CD4-positive, CD25-positive, alpha-beta regulatory T cell (primary cell): ENCODE measurements around the gene NEURL2. TPM values are rescaled to one million over a fixed set of nuclear protein-coding genes. Genes with fewer than 3 reads are reported as not detected.
"Not testable (repeated sequence)": the region's sequence is repeated elsewhere in the genome, so short reads cannot be mapped to it uniquely, and the experiment has no call there.

ENCODE experiments used
- ATAC-seq, 2 donors: fragments of 150-1000 bp; cut with Tn5 transposase; one replicate each; pipeline ENCODE4 v1.10.0; 2021; ENCODE audit warnings: low read depth in 2 of 2, moderate number of reproducible peaks in 2 of 2, moderate library complexity in 1 of 2
- DNase-seq, 3 donors: peaks; one replicate each; pipeline versions ENCODE4 v3.0.0 to v3.0.0-alpha.2; 2012 to 2022; ENCODE audit warnings: mixed read lengths in 1 of 3
- H3K27ac ChIP-seq: one replicate; pipeline ENCODE4 v1.7.0; 2013; ENCODE audit warnings: mild to moderate bottlenecking, low read length; ENCODE audit not compliant: insufficient read depth, poor library complexity, severe bottlenecking
- H3K27me3 ChIP-seq: one replicate; pipeline ENCODE4 v1.7.0; 2013; ENCODE audit warnings: low read length; ENCODE audit not compliant: control insufficient read depth, insufficient read depth
- H3K36me3 ChIP-seq: one replicate; pipeline ENCODE4 v1.7.0; 2013; ENCODE audit warnings: mild to moderate bottlenecking, low read length, moderate library complexity; ENCODE audit not compliant: control insufficient read depth, insufficient read depth
- H3K4me1 ChIP-seq: 2 replicates; pipeline ENCODE4 v1.7.0; 2013; ENCODE audit warnings: mild to moderate bottlenecking, low read length; ENCODE audit not compliant: insufficient read depth, control insufficient read depth, poor library complexity, severe bottlenecking
- H3K4me3 ChIP-seq: one replicate; pipeline ENCODE4 v1.7.0; 2013; ENCODE audit warnings: low read depth, mild to moderate bottlenecking, low read length, moderate library complexity
- H3K9me3 ChIP-seq, 2 experiments: 1 replicate in 1 of 2; 2 replicates in 1 of 2; pipeline ENCODE4 v1.7.0; 2013; ENCODE audit warnings: low read length in 2 of 2, mild to moderate bottlenecking in 1 of 2, moderate library complexity in 1 of 2; ENCODE audit not compliant: control insufficient read depth in 2 of 2
- H3K27ac Mint-ChIP-seq, 3 donors: one replicate each; pipeline ENCODE4 v1.8.0; 2020 to 2022; ENCODE audit warnings: mild to moderate bottlenecking in 3 of 3, mixed read lengths in 3 of 3, moderate library complexity in 2 of 3
- H3K27me3 Mint-ChIP-seq: one replicate; pipeline ENCODE4 v1.8.0; 2022; ENCODE audit warnings: mild to moderate bottlenecking, mixed read lengths
- H3K36me3 Mint-ChIP-seq: one replicate; pipeline ENCODE4 v1.8.0; 2020; ENCODE audit warnings: mixed read lengths
- H3K4me1 Mint-ChIP-seq, 4 donors: one replicate each; pipeline ENCODE4 v1.8.0; 2020 to 2022; ENCODE audit warnings: mixed read lengths in 4 of 4, mild to moderate bottlenecking in 1 of 4
- H3K4me3 Mint-ChIP-seq, 4 donors: one replicate each; pipeline ENCODE4 v1.8.0; 2020 to 2022; ENCODE audit warnings: mild to moderate bottlenecking in 4 of 4, mixed read lengths in 4 of 4, moderate library complexity in 3 of 4
- H3K9me3 Mint-ChIP-seq, 7 donors: one replicate each; pipeline ENCODE4 v1.8.0; 2020 to 2022; ENCODE audit warnings: mixed read lengths in 7 of 7, mild to moderate bottlenecking in 3 of 7, moderate library complexity in 2 of 7
- polyA plus RNA-seq, 4 donors: library from polyadenylated mRNA; unstranded; fragments of 300-500 nt; fragmentation: Illumina TruSeq; gene quantifications; one replicate each; pipeline ENCODE4 v1.2.3, GENCODE V29; 2021
- total RNA-seq: library from RNA; stranded (reverse); gene quantifications from one replicate; pipeline ENCODE4 v1.2.3, GENCODE V29; 2022

Gene NEURL2
- total and polyA plus RNA-seq, 5 donors from 2014 or later = 0.76 to 3.0 (median 2.4) TPM

DNA sequence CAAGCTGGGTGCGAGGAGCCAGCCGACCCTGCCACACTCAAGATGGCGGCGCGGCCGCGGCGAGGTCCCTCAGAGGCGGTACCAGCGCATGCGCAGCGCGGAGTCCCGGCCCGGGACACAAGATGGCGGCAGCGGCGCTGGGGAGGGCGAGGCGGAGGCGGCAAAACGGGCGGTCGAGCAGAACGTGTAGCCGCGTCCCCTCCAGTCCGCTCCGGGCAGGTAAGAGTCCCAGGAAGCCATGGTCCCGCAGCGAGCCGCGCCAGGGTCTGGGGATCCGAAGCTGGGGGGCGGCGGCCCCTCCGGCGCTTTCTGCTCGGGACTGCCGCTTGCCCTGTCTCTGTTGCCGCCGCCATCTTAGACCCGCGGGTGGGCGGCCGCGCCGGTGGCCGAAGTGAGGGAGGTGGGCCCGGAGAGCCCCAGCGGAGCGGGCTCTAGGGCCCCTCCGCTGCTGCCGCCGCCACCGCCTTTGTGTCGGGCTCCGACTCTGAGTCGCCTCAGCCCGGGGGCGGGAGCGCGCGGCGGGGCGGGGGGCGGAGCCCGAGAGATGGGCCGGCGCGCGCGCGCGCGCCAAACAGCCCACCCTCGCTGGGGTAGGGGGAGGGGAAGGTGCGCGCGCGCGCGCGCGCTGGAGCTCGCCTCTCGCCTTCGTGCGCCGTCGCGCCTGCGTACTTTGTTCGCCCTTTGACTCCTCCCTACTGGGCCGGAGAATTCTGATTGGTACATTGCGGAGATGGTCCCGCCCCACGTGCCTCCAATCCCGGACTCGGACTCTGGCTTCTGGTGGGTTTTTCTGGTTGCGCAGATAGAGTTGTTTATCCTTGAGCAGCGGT, 43.8 kb upstream of the NEURL2 start, which contains the start of gene PCIF1:
PCIF1 (plus strand) TSS at position 98 of the 830 bp plus-strand sequence. CDS start 4,317 bp downstream, outside the sequence.
- Histone ChIP-seq H3K4me3 (peak within 1 kb of the TSS; percentile 98), H3K27ac (peak within 1 kb of the TSS; percentile 99), H3K27me3 (no peaks in the 10 kb centered on the region), H3K36me3 (peaks cover 26% of the 10 kb centered on the region), H3K4me1 (peaks cover 39% of the 10 kb centered on the region), H3K9me3 (no peaks in the 10 kb centered on the region)
- Mint-ChIP-seq H3K4me1 (peaks cover 10 to 38% (median 26%) of the 10 kb centered on the region in 4 donors), H3K4me3 (peak within 1 kb of the TSS; percentile 90 to 98 (median 97)), H3K27ac (peak within 1 kb of the TSS; percentile 97 to 99 (median 98)), H3K9me3 (no peaks in the 10 kb centered on the region), H3K27me3 (no peaks in the 10 kb centered on the region), H3K36me3 (peaks cover 22% of the 10 kb centered on the region)
- peak; percentile 78 to 82 for ATAC-seq
- DNase-seq = peak; percentile 96 to 99 (median 98)

DNA sequence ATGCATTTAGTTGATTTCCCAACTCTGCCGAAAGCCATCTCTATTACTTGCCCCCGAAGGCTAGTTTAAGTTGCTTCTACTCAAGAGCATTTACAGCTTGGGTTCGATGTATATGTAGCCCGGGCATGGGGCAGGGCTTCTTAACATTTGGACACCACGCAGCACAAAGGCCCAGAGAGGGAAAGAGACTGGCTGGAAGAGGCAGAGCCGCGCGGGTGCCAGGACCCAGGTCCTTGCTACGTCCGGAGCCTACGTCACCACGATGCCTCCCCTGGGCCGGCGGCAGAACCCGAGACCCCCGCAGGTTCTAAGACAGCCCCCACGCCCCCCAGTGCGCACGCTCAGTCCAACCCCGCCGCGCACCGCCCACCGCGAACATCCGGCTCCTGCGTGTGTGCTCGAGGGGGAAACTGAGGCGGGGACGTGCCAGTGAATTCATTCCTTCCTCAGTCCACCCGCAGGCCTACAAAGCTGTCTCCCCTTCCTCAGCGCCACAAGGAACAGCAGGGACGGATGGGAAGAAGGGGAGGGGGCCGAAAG, 43.1 kb upstream of the NEURL2 start:
- ATAC-seq = no peak
- Histone ChIP-seq H3K36me3 (peaks cover 19% of the 10 kb centered on the region), H3K4me3 (peak overlapping the region; percentile 90), H3K4me1 (peaks cover 39% of the 10 kb centered on the region), H3K9me3 (no peaks in the 10 kb centered on the region), H3K27me3 (no peaks in the 10 kb centered on the region), H3K27ac (peak overlapping the region; percentile 99)
- H3K4me3 Mint-ChIP-seq = peak overlapping the region; percentile 90 to 97 (median 97)
- peak overlapping the region; percentile 97 to 99 (median 97) for H3K27ac Mint-ChIP-seq
- H3K27me3 Mint-ChIP-seq = no peaks in the 10 kb centered on the region
- no peaks in the 10 kb centered on the region for H3K9me3 Mint-ChIP-seq
- peaks cover 15% of the 10 kb centered on the region for H3K36me3 Mint-ChIP-seq
- peaks cover 10 to 38% (median 25%) of the 10 kb centered on the region in 4 donors for H3K4me1 Mint-ChIP-seq
- no peak for DNase-seq

DNA sequence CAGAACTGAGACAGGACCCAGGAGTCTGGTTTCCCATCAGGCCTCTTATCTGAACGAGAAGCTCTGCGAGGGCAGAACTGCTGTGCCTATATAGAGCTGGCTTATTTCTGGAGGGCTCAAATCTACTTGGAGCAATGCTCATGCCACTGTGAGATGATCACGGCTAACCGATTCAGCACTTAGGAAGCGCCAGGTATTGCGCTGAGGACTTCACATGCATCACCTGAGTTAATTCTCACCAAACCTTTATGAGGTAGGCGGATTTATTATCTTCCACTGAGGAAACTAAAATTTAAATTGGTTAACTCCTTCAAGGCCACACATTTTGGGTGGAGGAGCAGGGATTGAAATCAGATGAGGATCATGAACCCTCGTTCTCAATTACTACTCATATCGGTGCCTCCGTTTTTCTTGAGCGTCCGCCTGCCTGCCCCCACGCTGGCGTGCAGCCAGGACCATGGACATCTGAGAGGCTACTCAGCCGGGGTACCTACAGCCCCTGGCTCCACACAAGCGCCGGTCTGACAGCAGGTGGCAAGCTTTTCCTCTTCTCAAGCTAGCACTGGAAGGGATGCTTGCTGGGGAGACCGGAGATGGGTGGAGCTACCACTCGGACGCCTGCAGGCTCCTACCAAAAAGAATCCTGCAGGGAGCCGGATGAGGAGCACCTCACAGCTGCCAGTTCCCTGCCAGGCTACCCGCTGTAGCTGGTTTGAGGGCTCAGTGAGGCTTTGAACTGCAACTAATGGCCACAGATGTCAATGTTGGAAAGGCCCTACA, 42.4 kb upstream of the NEURL2 start:
- Mint-ChIP-seq H3K9me3 (no peaks in the 10 kb centered on the region), H3K4me1 (peaks cover 10 to 36% (median 25%) of the 10 kb centered on the region in 4 donors), H3K36me3 (peaks cover 12% of the 10 kb centered on the region), H3K27me3 (no peaks in the 10 kb centered on the region), H3K4me3 (peak overlapping the region; percentile 90 to 97 (median 97)), H3K27ac (peak overlapping the region; percentile 97 to 99 (median 97))
- Histone ChIP-seq H3K9me3 (no peaks in the 10 kb centered on the region), H3K36me3 (peaks cover 13% of the 10 kb centered on the region), H3K27ac (peak overlapping the region; percentile 99), H3K4me1 (peaks cover 34% of the 10 kb centered on the region), H3K4me3 (peak overlapping the region; percentile 90), H3K27me3 (no peaks in the 10 kb centered on the region)
- ATAC-seq = no peak
- peak; percentile 44 to 81 (median 59) for DNase-seq

DNA sequence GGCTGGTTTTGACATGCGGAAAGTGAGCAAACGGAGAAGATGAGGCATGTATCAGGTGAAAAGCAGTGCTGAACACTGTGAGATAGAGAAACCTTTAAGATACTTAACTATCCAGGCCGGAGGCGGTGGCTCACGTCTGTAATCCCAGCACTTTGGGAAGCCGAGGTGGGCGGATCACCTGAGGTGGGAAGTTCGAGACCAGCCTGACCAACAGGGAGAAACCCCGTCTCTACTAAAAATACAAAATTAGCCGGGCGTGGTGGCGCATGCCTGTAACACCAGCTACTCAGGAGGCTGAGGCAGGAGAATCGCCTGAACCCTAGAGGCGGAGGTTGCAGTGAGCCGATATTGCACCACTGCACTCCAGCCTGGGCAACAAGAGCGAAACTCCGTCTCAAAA, 40.7 kb upstream of the NEURL2 start:
- not testable (repeated sequence) for H3K27ac Mint-ChIP-seq, H3K36me3 Mint-ChIP-seq, H3K9me3 Mint-ChIP-seq

DNA sequence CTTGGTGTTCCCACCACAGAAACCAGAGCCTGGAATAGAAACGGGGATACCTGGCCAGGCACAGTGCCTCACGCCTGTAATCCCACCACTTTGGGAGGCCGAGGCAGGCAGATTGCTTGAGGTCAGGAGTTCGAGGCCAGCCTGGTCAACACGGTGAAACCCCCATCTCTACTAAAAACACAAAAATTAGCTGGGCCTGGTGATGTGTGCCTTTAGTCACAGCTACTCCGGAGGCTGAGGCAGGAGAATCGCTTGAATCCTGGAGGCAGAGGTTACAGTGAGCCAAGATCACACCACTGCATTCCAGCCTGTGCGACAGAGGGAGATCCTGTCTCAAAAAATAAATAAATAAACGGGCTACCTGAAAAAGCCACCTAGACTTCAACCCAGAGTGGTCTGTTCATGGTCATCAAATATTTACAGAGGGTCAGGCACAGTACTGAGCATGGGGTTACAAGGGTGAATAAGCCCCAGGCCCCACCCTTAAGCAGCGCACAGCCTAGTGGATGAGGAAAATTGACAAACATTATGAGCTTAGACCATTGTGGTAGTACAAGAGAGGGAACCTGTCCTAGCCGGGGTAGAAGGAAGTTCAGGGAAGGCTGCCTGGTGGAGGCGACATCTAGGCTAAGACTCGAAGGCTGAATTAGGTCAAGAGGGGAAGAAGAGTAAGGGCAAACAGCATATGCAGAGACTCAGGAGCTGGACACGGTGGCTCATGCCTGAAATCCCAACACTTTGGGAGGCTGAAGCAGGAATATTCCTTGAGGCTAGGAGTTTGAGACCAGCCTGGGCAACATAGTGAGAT, 36.3 kb upstream of the NEURL2 start:
- Histone ChIP-seq H3K9me3 (no peaks in the 10 kb centered on the region), H3K4me1 (no peaks in the 10 kb centered on the region), H3K36me3 (no peaks in the 10 kb centered on the region), H3K4me3 (no peak overlapping the region), H3K27me3 (no peaks in the 10 kb centered on the region), H3K27ac (no peak overlapping the region)
- Mint-ChIP-seq H3K27me3 (peaks cover 9% of the 10 kb centered on the region), H3K9me3 (no peaks in the 10 kb centered on the region), H3K4me1 (no peaks in the 10 kb centered on the region), H3K4me3 (no peak overlapping the region), H3K27ac (peak overlapping the region in 2 of 3 donors; percentile 53 to 86), H3K36me3 (no peaks in the 10 kb centered on the region)
- DNase-seq = no peak
- ATAC-seq = no peak

More for the DNA sequence above, 40.7 kb upstream of the NEURL2 start:
- not testable (repeated sequence) for DNase-seq, H3K27me3 Mint-ChIP-seq, H3K27me3 ChIP-seq, H3K36me3 ChIP-seq, H3K9me3 ChIP-seq, ATAC-seq, H3K4me3 ChIP-seq, H3K27ac ChIP-seq
- peaks cover 17% of the 10 kb centered on the region for H3K4me1 ChIP-seq
- peaks cover 4 to 20% (median 12%) of the 10 kb centered on the region in 4 donors for H3K4me1 Mint-ChIP-seq
- H3K4me3 Mint-ChIP-seq = peak overlapping the region in 2 of 4 donors; percentile 46 to 48

DNA sequence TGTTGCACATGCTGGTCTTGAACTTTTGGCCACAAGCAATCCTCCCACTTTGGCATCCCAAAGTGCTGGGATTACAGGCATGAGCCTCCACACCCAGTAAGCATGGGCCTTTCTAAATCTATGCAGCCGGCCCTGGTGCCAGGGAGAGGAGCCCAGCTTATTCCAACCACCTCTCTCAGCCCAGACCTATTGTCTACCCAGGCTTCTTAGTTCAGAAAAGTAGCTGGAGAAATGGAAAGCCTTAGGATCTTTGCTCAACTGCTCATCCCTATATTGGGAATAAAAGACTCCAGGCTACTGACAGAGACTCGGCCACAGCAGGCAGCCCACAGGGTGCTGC, 35.7 kb upstream of the NEURL2 start:
- no peaks in the 10 kb centered on the region for H3K4me1 Mint-ChIP-seq
- H3K27ac Mint-ChIP-seq = no peak overlapping the region
- H3K27me3 Mint-ChIP-seq = peaks cover 11% of the 10 kb centered on the region
- ATAC-seq (no peak), DNase-seq (no peak)
- H3K27ac ChIP-seq = no peak overlapping the region
- H3K4me3 Mint-ChIP-seq = no peak overlapping the region
- no peaks in the 10 kb centered on the region for H3K27me3 ChIP-seq
- H3K9me3 Mint-ChIP-seq = no peaks in the 10 kb centered on the region
- H3K36me3 Mint-ChIP-seq = no peaks in the 10 kb centered on the region
- no peaks in the 10 kb centered on the region for H3K36me3 ChIP-seq
- no peak overlapping the region for H3K4me3 ChIP-seq
- no peaks in the 10 kb centered on the region for H3K4me1 ChIP-seq
- no peaks in the 10 kb centered on the region for H3K9me3 ChIP-seq
